ENCODE measurements around the gene SESN1.
"Not testable (repeated sequence)": the region's sequence is repeated elsewhere in the genome, so short reads cannot be mapped to it uniquely, and the experiment has no call there.

Gene SESN1

DNA sequence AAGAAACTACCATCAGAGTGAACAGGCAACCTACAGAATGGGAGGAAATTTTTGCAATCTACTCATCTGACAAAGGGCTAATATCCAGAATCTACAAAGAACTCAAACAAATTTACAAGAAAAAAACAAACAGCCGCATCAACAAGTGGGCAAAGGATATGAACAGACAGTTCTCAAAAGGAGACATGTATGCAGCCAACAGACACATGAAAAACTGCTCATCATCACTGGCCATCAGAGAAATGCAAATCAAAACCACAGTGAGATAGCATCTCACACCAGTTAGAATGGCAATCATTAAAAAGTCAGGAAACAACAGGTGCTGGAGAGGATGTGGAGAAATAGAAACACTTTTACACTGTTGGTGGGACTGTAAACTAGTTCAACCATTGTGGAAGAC, 41.0 kb upstream of the SESN1 start:
- H3K4me3 ChIP-seq (ENCODE audit: low read depth in 1 of 2, low read length in 2 of 2); H3K9me3 ChIP-seq (ENCODE audit: insufficient read depth, low read length, severe bottlenecking); H4K20me1 ChIP-seq (ENCODE audit: insufficient read depth, low read length); ATAC-seq (ENCODE audit: insufficient read depth, low read depth); H3K79me2 ChIP-seq (ENCODE audit: insufficient read depth, low read length); H3K9ac ChIP-seq (ENCODE audit: low read depth, low read length); H3K4me2 ChIP-seq (ENCODE audit: insufficient read depth, low read length); H3K4me1 ChIP-seq (ENCODE audit: insufficient read depth, low read length); H3K27me3 ChIP-seq (ENCODE audit: insufficient read depth, low read length, poor library complexity); H2AFZ ChIP-seq (ENCODE audit: low read depth, low read length); DNase-seq; H3K27ac ChIP-seq (ENCODE audit: low read length); H3K36me3 ChIP-seq (ENCODE audit: insufficient read depth, low read length): not testable (repeated sequence)

- no peaks in the 10 kb centered on the region for H3K27me3 ChIP-seq (ENCODE audit: insufficient read depth, low read length, poor library complexity)
- ATAC-seq (ENCODE audit: insufficient read depth, low read depth), result no peak
- H3K9me3 ChIP-seq (ENCODE audit: insufficient read depth, low read length, severe bottlenecking), result no peaks in the 10 kb centered on the region
- H4K20me1 ChIP-seq (ENCODE audit: insufficient read depth, low read length), result no peaks in the 10 kb centered on the region
- no peak overlapping the region for H3K4me3 ChIP-seq (ENCODE audit: low read depth in 1 of 2, low read length in 2 of 2)
- no peak overlapping the region for H3K4me2 ChIP-seq (ENCODE audit: insufficient read depth, low read length)
- H3K4me1 ChIP-seq (ENCODE audit: insufficient read depth, low read length), result no peaks in the 10 kb centered on the region
- TF ChIP-seq EZH2 (IDR thresholded peaks at IDR 0.05; ENCODE audit: borderline replicate concordance, low read depth, low read length, severe bottlenecking) (no peak), CTCF (IDR thresholded peaks at IDR 0.05; ENCODE audit: borderline replicate concordance, extremely low read depth, low read length, poor library complexity, severe bottlenecking) (no peak)
- H3K27ac ChIP-seq (ENCODE audit: low read length), result no peak overlapping the region
- H3K79me2 ChIP-seq (ENCODE audit: insufficient read depth, low read length), result peaks cover 3% of the 10 kb centered on the region; the same call in 1 of the 2 replicates
- no peak for DNase-seq
- no peak overlapping the region for H2AFZ ChIP-seq (ENCODE audit: low read depth, low read length)
- H3K36me3 ChIP-seq (ENCODE audit: insufficient read depth, low read length), result peaks cover 9% of the 10 kb centered on the region; the same call in 1 of the 2 replicates
- no peak overlapping the region for H3K9ac ChIP-seq (ENCODE audit: low read depth, low read length)
These were observed 35.4 kb upstream of the SESN1 start for GRCh38 chr6:109130065-109130464.

- no peaks in the 10 kb centered on the region for H3K27me3 ChIP-seq (ENCODE audit: insufficient read depth, low read length, poor library complexity)
- TF ChIP-seq CTCF (IDR thresholded peaks at IDR 0.05; ENCODE audit: borderline replicate concordance, extremely low read depth, low read length, poor library complexity, severe bottlenecking), result no peak
- no peak for TF ChIP-seq EZH2 (IDR thresholded peaks at IDR 0.05; ENCODE audit: borderline replicate concordance, low read depth, low read length, severe bottlenecking)
- no peaks in the 10 kb centered on the region for H3K4me1 ChIP-seq (ENCODE audit: insufficient read depth, low read length)
- H3K9me3 ChIP-seq (ENCODE audit: insufficient read depth, low read length, severe bottlenecking), result no peaks in the 10 kb centered on the region
- H3K36me3 ChIP-seq (ENCODE audit: insufficient read depth, low read length), result peaks cover 5% of the 10 kb centered on the region; the same call in 1 of the 2 replicates
- H3K9ac ChIP-seq (ENCODE audit: low read depth, low read length), result no peak overlapping the region
- DNase-seq, result no peak
- no peak overlapping the region for H2AFZ ChIP-seq (ENCODE audit: low read depth, low read length)
- H3K4me3 ChIP-seq (ENCODE audit: low read depth in 1 of 2, low read length in 2 of 2), result no peak overlapping the region
- peaks cover 31% of the 10 kb centered on the region for H3K79me2 ChIP-seq (ENCODE audit: insufficient read depth, low read length)
- ATAC-seq (ENCODE audit: insufficient read depth, low read depth), result no peak
- no peak overlapping the region for H3K27ac ChIP-seq (ENCODE audit: low read length)
- H3K4me2 ChIP-seq (ENCODE audit: insufficient read depth, low read length), result no peak overlapping the region
- peaks cover 2% of the 10 kb centered on the region; the same call in 1 of the 2 replicates for H4K20me1 ChIP-seq (ENCODE audit: insufficient read depth, low read length)
These were observed 30.9 kb upstream of the SESN1 start for GRCh38 chr6:109125504-109125903.

GRCh38 chr6:109124219-109124618, 29.6 kb upstream of the SESN1 start:
- no peak overlapping the region for H3K4me2 ChIP-seq (ENCODE audit: insufficient read depth, low read length)
- H3K4me1 ChIP-seq (ENCODE audit: insufficient read depth, low read length), result peaks cover 12% of the 10 kb centered on the region
- no peak overlapping the region for H3K4me3 ChIP-seq (ENCODE audit: low read depth in 1 of 2, low read length in 2 of 2)
- H3K9ac ChIP-seq (ENCODE audit: low read depth, low read length), result no peak overlapping the region
- H4K20me1 ChIP-seq (ENCODE audit: insufficient read depth, low read length), result peaks cover 6% of the 10 kb centered on the region; the same call in 1 of the 2 replicates
- TF ChIP-seq CTCF (IDR thresholded peaks at IDR 0.05; ENCODE audit: borderline replicate concordance, extremely low read depth, low read length, poor library complexity, severe bottlenecking), result no peak
- TF ChIP-seq EZH2 (IDR thresholded peaks at IDR 0.05; ENCODE audit: borderline replicate concordance, low read depth, low read length, severe bottlenecking), result no peak
- DNase-seq, result no peak
- no peak overlapping the region for H3K27ac ChIP-seq (ENCODE audit: low read length)
- no peaks in the 10 kb centered on the region for H3K9me3 ChIP-seq (ENCODE audit: insufficient read depth, low read length, severe bottlenecking)
- peaks cover 2% of the 10 kb centered on the region; the same call in 1 of the 2 replicates for H3K36me3 ChIP-seq (ENCODE audit: insufficient read depth, low read length)
- H3K79me2 ChIP-seq (ENCODE audit: insufficient read depth, low read length), result peaks cover 37% of the 10 kb centered on the region
- no peak for ATAC-seq (ENCODE audit: insufficient read depth, low read depth)
- H3K27me3 ChIP-seq (ENCODE audit: insufficient read depth, low read length, poor library complexity), result no peaks in the 10 kb centered on the region
- no peak overlapping the region for H2AFZ ChIP-seq (ENCODE audit: low read depth, low read length)

Data from DND-41 (cell line).